Left kidney (tissue), 8 donors: ENCODE results near the gene SMIM34. TPM values are rescaled to one million over a fixed set of nuclear protein-coding genes. Genes with fewer than 3 reads are reported as not detected.
"Not testable (repeated sequence)": the region's sequence is repeated elsewhere in the genome, so short reads cannot be mapped to it uniquely, and the experiment has no call there.

Source experiments
- DNase-seq: peaks from one replicate; pipeline ENCODE4 v3.0.0-alpha.2; 2013
- long read RNA-seq, 8 donors: transcript quantifications; one replicate each; lab custom pipeline, GENCODE V29; 2026
- polyA plus RNA-seq: library from polyadenylated mRNA; unstranded; fragments of 120-200 nt; gene quantifications from one replicate; pipeline ENCODE4 v1.2.1, GENCODE V29; 2013; ENCODE audit not compliant: insufficient read length

Gene SMIM34
- 0.78 TPM for polyA plus RNA-seq
- long read RNA-seq, donor 1 = 0 reads
- long read RNA-seq, donor 2 = 0 reads
- long read RNA-seq, donor 3 = 0 reads
- long read RNA-seq, donor 4 = 0 reads
- long read RNA-seq, donor 5 = 0 reads
- long read RNA-seq, donor 6 = 0 reads
- long read RNA-seq, donor 7 = 0 reads
- long read RNA-seq, donor 8 = 0 reads

- not testable (repeated sequence) for DNase-seq
Measured at GRCh38 chr21:34423805-34424204, at the start of gene SMIM34. Gene SMIM34 (minus strand): TSS chr21:34423951. CDS start chr21:34423839, 112 bp downstream.

- not testable (repeated sequence) for DNase-seq
Measured at GRCh38 chr21:34467333-34467732, 43.6 kb upstream of the SMIM34 start.

- DNase-seq = not testable (repeated sequence)
Measured at GRCh38 chr21:34459426-34459825, 35.7 kb upstream of the SMIM34 start.

GRCh38 chr21:34458266-34458665 is 34.5 kb upstream of the SMIM34 start:
- not testable (repeated sequence) for DNase-seq

GRCh38 chr21:34456180-34456579 is 32.4 kb upstream of the SMIM34 start:
- not testable (repeated sequence) for DNase-seq

- not testable (repeated sequence) for DNase-seq
Measured at GRCh38 chr21:34455628-34456027, 31.9 kb upstream of the SMIM34 start.

GRCh38 chr21:34447018-34447417 is 23.3 kb upstream of the SMIM34 start:
- DNase-seq = not testable (repeated sequence)

- not testable (repeated sequence) for DNase-seq
Measured at GRCh38 chr21:34443486-34443885, 19.7 kb upstream of the SMIM34 start.

- DNase-seq = not testable (repeated sequence)
Measured at GRCh38 chr21:34429710-34430109, 6.0 kb upstream of the SMIM34 start.

- DNase-seq = not testable (repeated sequence)
Measured at GRCh38 chr21:34428441-34428840, 4.7 kb upstream of the SMIM34 start.

- DNase-seq = not testable (repeated sequence)
Measured at GRCh38 chr21:34427339-34427738, 3.6 kb upstream of the SMIM34 start.

GRCh38 chr21:34417448-34418077 is 6.2 kb downstream of the SMIM34 start:
- not testable (repeated sequence) for DNase-seq

- not testable (repeated sequence) for DNase-seq
Measured at GRCh38 chr21:34407294-34407693, 16.5 kb downstream of the SMIM34 start.

- DNase-seq = not testable (repeated sequence)
Measured at GRCh38 chr21:34406676-34407075, 17.1 kb downstream of the SMIM34 start.

- not testable (repeated sequence) for DNase-seq
Measured at GRCh38 chr21:34406102-34406501, 17.6 kb downstream of the SMIM34 start.

- not testable (repeated sequence) for DNase-seq
Measured at GRCh38 chr21:34405686-34406085, 18.1 kb downstream of the SMIM34 start.

- DNase-seq = not testable (repeated sequence)
Measured at GRCh38 chr21:34404742-34405141, 19.0 kb downstream of the SMIM34 start.

- not testable (repeated sequence) for DNase-seq
Measured at GRCh38 chr21:34400522-34400921, 23.2 kb downstream of the SMIM34 start.

- not testable (repeated sequence) for DNase-seq
Measured at GRCh38 chr21:34383724-34384415, 39.9 kb downstream of the SMIM34 start.

GRCh38 chr21:34383138-34383537 is 40.6 kb downstream of the SMIM34 start:
- DNase-seq = not testable (repeated sequence)

- not testable (repeated sequence) for DNase-seq
Measured at GRCh38 chr21:34375619-34375972, 48.2 kb downstream of the SMIM34 start.

GRCh38 chr21:34374940-34375618 is 48.7 kb downstream of the SMIM34 start, which contains the start of gene SMIM11:
Gene SMIM11 (plus strand): TSS chr21:34375507. CDS start chr21:34379505, 3,998 bp downstream.
- not testable (repeated sequence) for DNase-seq
